Measurements from ENCODE around the gene UMAD1. TPM values are rescaled to one million over a fixed set of nuclear protein-coding genes. Genes with fewer than 3 reads are reported as not detected.

The UMAD1 gene
- total RNA-seq, 2 donors from 2014 or later, result 12.9 to 23.9 TPM

- no peaks in the 10 kb centered on the region for H3K9me3 ChIP-seq
- no peak for ATAC-seq (ENCODE audit: insufficient number of reproducible peaks, low FRiP score, low read depth)
Observed at GRCh38 chr7:7922684-7923385, 282.3 kb downstream of the UMAD1 start.

GRCh38 chr7:7923818-7924217 lies 283.3 kb downstream of the UMAD1 start:
- ATAC-seq (ENCODE audit: insufficient number of reproducible peaks, low FRiP score, low read depth) (no peak), DNase-seq (ENCODE audit: low spot score) (no peak)
- Histone ChIP-seq H3K4me1 (ENCODE audit: control insufficient read depth in 1 of 2, low read depth in 2 of 2) (no peaks in the 10 kb centered on the region), H3K9me3 (no peaks in the 10 kb centered on the region), H3K36me3 (no peaks in the 10 kb centered on the region), H3K27ac (no peak overlapping the region), H3K27me3 (replicated peaks; ENCODE audit: insufficient read depth) (no peaks in the 10 kb centered on the region), H3K4me3 (no peak overlapping the region)
- TF ChIP-seq, protein P1, sequence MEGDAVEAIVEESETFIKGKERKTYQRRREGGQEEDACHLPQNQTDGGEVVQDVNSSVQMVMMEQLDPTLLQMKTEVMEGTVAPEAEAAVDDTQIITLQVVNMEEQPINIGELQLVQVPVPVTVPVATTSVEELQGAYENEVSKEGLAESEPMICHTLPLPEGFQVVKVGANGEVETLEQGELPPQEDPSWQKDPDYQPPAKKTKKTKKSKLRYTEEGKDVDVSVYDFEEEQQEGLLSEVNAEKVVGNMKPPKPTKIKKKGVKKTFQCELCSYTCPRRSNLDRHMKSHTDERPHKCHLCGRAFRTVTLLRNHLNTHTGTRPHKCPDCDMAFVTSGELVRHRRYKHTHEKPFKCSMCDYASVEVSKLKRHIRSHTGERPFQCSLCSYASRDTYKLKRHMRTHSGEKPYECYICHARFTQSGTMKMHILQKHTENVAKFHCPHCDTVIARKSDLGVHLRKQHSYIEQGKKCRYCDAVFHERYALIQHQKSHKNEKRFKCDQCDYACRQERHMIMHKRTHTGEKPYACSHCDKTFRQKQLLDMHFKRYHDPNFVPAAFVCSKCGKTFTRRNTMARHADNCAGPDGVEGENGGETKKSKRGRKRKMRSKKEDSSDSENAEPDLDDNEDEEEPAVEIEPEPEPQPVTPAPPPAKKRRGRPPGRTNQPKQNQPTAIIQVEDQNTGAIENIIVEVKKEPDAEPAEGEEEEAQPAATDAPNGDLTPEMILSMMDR (IDR thresholded peaks at IDR 0.05), result no peak

More at GRCh38 chr7:7922684-7923385, 282.3 kb downstream of the UMAD1 start:
- H3K27me3 ChIP-seq (replicated peaks; ENCODE audit: insufficient read depth), result no peaks in the 10 kb centered on the region
- no peak overlapping the region for H3K27ac ChIP-seq
- no peaks in the 10 kb centered on the region for H3K36me3 ChIP-seq
- H3K4me3 ChIP-seq, result no peak overlapping the region
- no peak for DNase-seq (ENCODE audit: low spot score)
- no peaks in the 10 kb centered on the region for H3K4me1 ChIP-seq (ENCODE audit: control insufficient read depth in 1 of 2, low read depth in 2 of 2)
- TF ChIP-seq, protein P1 (IDR thresholded peaks at IDR 0.05), result no peak

- Histone ChIP-seq H3K27ac (no peak overlapping the region), H3K27me3 (replicated peaks; ENCODE audit: insufficient read depth) (no peaks in the 10 kb centered on the region), H3K4me3 (no peak overlapping the region), H3K36me3 (no peaks in the 10 kb centered on the region), H3K9me3 (no peaks in the 10 kb centered on the region), H3K4me1 (ENCODE audit: control insufficient read depth in 1 of 2, low read depth in 2 of 2) (no peaks in the 10 kb centered on the region)
- TF ChIP-seq, protein P1 (IDR thresholded peaks at IDR 0.05), result no peak
- ATAC-seq (ENCODE audit: insufficient number of reproducible peaks, low FRiP score, low read depth) (no peak), DNase-seq (ENCODE audit: low spot score) (no peak)
Observed at GRCh38 chr7:7924303-7924702, 283.8 kb downstream of the UMAD1 start.

Other genes with a start within 250 kb of the UMAD1 start
- gene COL28A1, start 104.9 kb upstream of the UMAD1 start, total RNA-seq, result 1 to 10 TPM; 2.4 to 3.0 TPM
- gene MIOS, start 73.9 kb upstream of the UMAD1 start, total RNA-seq, result 10 to 100 TPM; 23.6 to 32.6 TPM
- gene RPA3, start 77.9 kb downstream of the UMAD1 start, total RNA-seq, result 10 to 100 TPM in 1 of 2 donors, 1 to 10 TPM in 1; 2.7 to 13.7 TPM